CD14-positive monocyte (primary cell): ENCODE results near the gene TENT4A. TPM values are rescaled to one million over a fixed set of nuclear protein-coding genes. Genes with fewer than 3 reads are reported as not detected.
A peak's percentile ranks its signal among the peaks of the same experiment; 100 is the strongest.

Experiments used
- DNase-seq, 3 donors: peaks; one replicate each; pipeline ENCODE4 v3.0.0-alpha.2; 2011 to 2022
- H2AFZ ChIP-seq: 2 replicates; pipeline ENCODE4 v1.6.0; 2012; ENCODE audit warnings: mild to moderate bottlenecking, low read depth, low read length, inconsistent platforms; ENCODE audit not compliant: insufficient read depth, poor library complexity, severe bottlenecking
- H3K27ac ChIP-seq, 2 donors: 1 replicate in 1 of 2; 2 replicates in 1 of 2; pipeline ENCODE4 v1.5.1; 2012 to 2013; ENCODE audit warnings: low read length in 2 of 2, control low read depth in 1 of 2, inconsistent platforms in 1 of 2, low read depth in 1 of 2, mild to moderate bottlenecking in 1 of 2
- H3K27me3 ChIP-seq, 2 donors: one replicate each; pipeline versions ENCODE4 v1.6.0 to v1.6.1; 2011 to 2013; ENCODE audit warnings: low read length in 2 of 2; ENCODE audit not compliant: control insufficient read depth in 2 of 2, insufficient read depth in 2 of 2
- H3K36me3 ChIP-seq, 2 donors: replicated peaks in 1 of 2; 1 replicate in 1 of 2; 2 replicates in 1 of 2; pipeline versions ENCODE4 v1.5.1 to v1.6.1; 2012 to 2013; ENCODE audit warnings: low read length in 2 of 2, control low read depth in 1 of 2, inconsistent platforms in 1 of 2, mild to moderate bottlenecking in 1 of 2; ENCODE audit not compliant: insufficient read depth in 2 of 2, control insufficient read depth in 1 of 2
- H3K4me1 ChIP-seq, 2 donors: 1 replicate in 1 of 2; 2 replicates in 1 of 2; pipeline versions ENCODE4 v1.5.1 to v1.6.1; 2012 to 2013; ENCODE audit warnings: low read length in 2 of 2, control low read depth in 1 of 2, inconsistent platforms in 1 of 2, mild to moderate bottlenecking in 1 of 2, moderate library complexity in 1 of 2; ENCODE audit not compliant: insufficient read depth in 2 of 2, control insufficient read depth in 1 of 2
- H3K4me2 ChIP-seq: replicated peaks from 2 replicates; pipeline ENCODE3; 2012; ENCODE audit warnings: low read length, moderate library complexity, mild to moderate bottlenecking; ENCODE audit not compliant: poor library complexity, severe bottlenecking; ENCODE audit errors: extremely low read depth
- H3K4me3 ChIP-seq, 3 experiments: fragments of 200-600 bp in 1 of 3; sonication (generic) in 1 of 3; replicated peaks in 1 of 3; 1 replicate in 2 of 3; 2 replicates in 1 of 3; pipeline ENCODE4 v1.5.1; 2011 to 2013; ENCODE audit warnings: low read length in 3 of 3, mild to moderate bottlenecking in 3 of 3, control low read depth in 2 of 3, low read depth in 2 of 3, inconsistent platforms in 1 of 3, moderate library complexity in 1 of 3
- H3K79me2 ChIP-seq: 2 replicates; pipeline ENCODE4 v1.6.0; 2012; ENCODE audit warnings: mild to moderate bottlenecking, control low read depth, inconsistent platforms, low read length, moderate library complexity; ENCODE audit not compliant: insufficient read depth
- H3K9ac ChIP-seq: 2 replicates; pipeline ENCODE4 v1.6.0; 2017; ENCODE audit warnings: low read length, mild to moderate bottlenecking; ENCODE audit not compliant: insufficient read depth, poor library complexity, severe bottlenecking
- H3K9me3 ChIP-seq, 2 donors: replicated peaks in 1 of 2; 1 replicate in 1 of 2; 2 replicates in 1 of 2; pipeline versions ENCODE4 v1.5.1 to v1.6.1; 2012 to 2013; ENCODE audit warnings: low read length in 2 of 2, control low read depth in 1 of 2; ENCODE audit not compliant: control insufficient read depth in 1 of 2, insufficient read depth in 1 of 2
- H4K20me1 ChIP-seq: 2 replicates; pipeline ENCODE4 v1.6.0; 2012; ENCODE audit warnings: mild to moderate bottlenecking, low read length, control low read depth, moderate library complexity; ENCODE audit not compliant: insufficient read depth
- H3K27ac Mint-ChIP-seq, 7 donors: one replicate each; pipeline ENCODE4 v1.8.0; 2020; ENCODE audit warnings: mild to moderate bottlenecking in 7 of 7, mixed read lengths in 7 of 7, moderate library complexity in 6 of 7, inconsistent platforms in 2 of 7
- H3K27me3 Mint-ChIP-seq, 3 donors: one replicate each; pipeline ENCODE4 v1.8.0; 2021 to 2022; ENCODE audit warnings: low read depth in 3 of 3, mild to moderate bottlenecking in 3 of 3, mixed read lengths in 3 of 3, moderate library complexity in 3 of 3, inconsistent platforms in 1 of 3
- H3K36me3 Mint-ChIP-seq, 2 donors: one replicate each; pipeline ENCODE4 v1.8.0; 2020; ENCODE audit warnings: mixed read lengths in 2 of 2, inconsistent platforms in 1 of 2, mild to moderate bottlenecking in 1 of 2
- H3K4me1 Mint-ChIP-seq: one replicate; pipeline ENCODE4 v1.8.0; 2020; ENCODE audit warnings: mild to moderate bottlenecking, mixed read lengths
- H3K4me3 Mint-ChIP-seq, 2 donors: one replicate each; pipeline ENCODE4 v1.8.0; 2020; ENCODE audit warnings: mild to moderate bottlenecking in 2 of 2, mixed read lengths in 2 of 2, moderate library complexity in 1 of 2
- H3K9me3 Mint-ChIP-seq, 7 donors: one replicate each; pipeline ENCODE4 v1.8.0; 2020 to 2022; ENCODE audit warnings: mixed read lengths in 7 of 7, mild to moderate bottlenecking in 6 of 7, moderate library complexity in 6 of 7, inconsistent platforms in 2 of 7
- CTCF ChIP-seq: fragments of 200-600 bp; IDR thresholded peaks from one replicate; pipeline ENCODE4 v1.8.0; 2022; ENCODE audit warnings: antibody characterized with exemption, mild to moderate bottlenecking
- WGBS: methylation state at CpG from one replicate; pipeline ENCODE4 v1.1.5; 2013; ENCODE audit warnings: missing lambda C conversion rate; ENCODE audit not compliant: insufficient coverage; 5-methylcytosine and 5-hydroxymethylcytosine counted together
- intact Hi-C, 2 donors: fragments of 100-400 bp; cut with micrococcal nuclease; formaldehyde crosslinking; loops; one replicate each; pipeline versions ENCODE4 v1.15.0 to v1.15.1; 2023
- polyA plus RNA-seq, 3 donors: library from polyadenylated mRNA; depleted of rRNA in 1 of 3; unstranded in 2 of 3; stranded (reverse) in 1 of 3; fragments of 300-500 nt in 2 of 3; fragments of >200 nt in 1 of 3; fragmentation: Illumina TruSeq in 2 of 3; gene quantifications; 1 replicate in 2 of 3; 2 replicates in 1 of 3; pipeline ENCODE4 v1.2.3, GENCODE V29; 2012 to 2021

The TENT4A gene
- polyA plus RNA-seq, 3 donors: 0.17 to 15.6 (median 0.44) TPM

- Histone ChIP-seq H3K79me2 (peaks cover 100% of the 10 kb centered on the region), H3K27me3 (no peaks in the 10 kb centered on the region), H3K36me3 (peaks cover 6 to 37% of the 10 kb centered on the region in 2 donors), H3K27ac (no peak overlapping the region), H2AFZ (no peak overlapping the region), H3K4me3 (no peak overlapping the region), H3K4me2 (no peak overlapping the region), H3K4me1 (peaks cover 23 to 36% of the 10 kb centered on the region in 2 donors), H3K9me3 (no peaks in the 10 kb centered on the region), H4K20me1 (peaks cover 96% of the 10 kb centered on the region), H3K9ac (no peak overlapping the region)
- peak overlapping the region in 1 of 7 donors; percentile 71 for H3K27ac Mint-ChIP-seq
- no peaks in the 10 kb centered on the region for H3K27me3 Mint-ChIP-seq
- H3K36me3 Mint-ChIP-seq: peaks cover 45 to 55% of the 10 kb centered on the region in 2 donors
- no peak for DNase-seq
- 93% methylated on average over 12 of the region's 17 CpGs for WGBS
- H3K9me3 Mint-ChIP-seq: no peaks in the 10 kb centered on the region
- H3K4me3 Mint-ChIP-seq: no peak overlapping the region
- intact Hi-C loops: no loop called here
- no peak for TF ChIP-seq CTCF
- H3K4me1 Mint-ChIP-seq: peaks cover 63% of the 10 kb centered on the region
Observed at GRCh38 chr5:6728011-6728794, 15.0 kb downstream of the TENT4A start.

DNA sequence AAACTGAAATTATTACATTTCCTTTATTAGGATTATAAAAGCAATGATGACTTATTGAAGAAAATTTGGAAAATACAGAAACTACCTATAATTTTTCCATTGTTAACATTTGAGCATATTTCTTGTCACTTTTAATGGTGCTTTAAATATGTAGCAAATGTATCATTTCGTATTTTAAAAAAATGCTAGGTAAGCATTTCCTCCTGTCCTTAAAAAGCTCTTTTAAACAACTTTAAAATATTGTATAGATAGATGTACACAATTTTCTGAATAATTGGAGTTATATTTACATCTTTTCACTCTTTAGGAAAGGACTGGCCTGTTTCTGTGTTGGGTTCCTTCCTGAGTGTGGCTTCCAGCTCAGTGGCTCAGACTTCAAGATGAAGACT, 15.6 kb downstream of the TENT4A start:
- Mint-ChIP-seq H3K36me3 (peaks cover 43 to 54% of the 10 kb centered on the region in 2 donors), H3K9me3 (no peaks in the 10 kb centered on the region), H3K4me3 (no peak overlapping the region), H3K27me3 (no peaks in the 10 kb centered on the region), H3K27ac (no peak overlapping the region), H3K4me1 (peaks cover 60% of the 10 kb centered on the region)
- TF ChIP-seq CTCF: no peak
- H3K36me3 ChIP-seq: peaks cover 6 to 37% of the 10 kb centered on the region in 2 donors
- intact Hi-C loops: no loop called here
- no peak for DNase-seq
- H4K20me1 ChIP-seq: peaks cover 96% of the 10 kb centered on the region
- H3K4me2 ChIP-seq: no peak overlapping the region
- no CpG with 5 or more reads among the region's 1 CpG for WGBS
- H3K9ac ChIP-seq: no peak overlapping the region
- no peak overlapping the region for H2AFZ ChIP-seq
- H3K79me2 ChIP-seq: peaks cover 100% of the 10 kb centered on the region
- H3K27ac ChIP-seq: no peak overlapping the region
- H3K9me3 ChIP-seq: no peaks in the 10 kb centered on the region
- no peak overlapping the region for H3K4me3 ChIP-seq
- peaks cover 23 to 33% of the 10 kb centered on the region in 2 donors for H3K4me1 ChIP-seq
- no peaks in the 10 kb centered on the region for H3K27me3 ChIP-seq
